OCI-M2 (cell line): ENCODE measurements around the gene AP1AR.
"Not testable (repeated sequence)": the region's sequence is repeated elsewhere in the genome, so short reads cannot be mapped to it uniquely, and the experiment has no call there.

Source experiments
- DNase-seq: peaks from one replicate; lab custom pipeline; 2025; ENCODE audit not compliant: unreplicated experiment; lab: John Stamatoyannopoulos, UW

The AP1AR gene, protein sequence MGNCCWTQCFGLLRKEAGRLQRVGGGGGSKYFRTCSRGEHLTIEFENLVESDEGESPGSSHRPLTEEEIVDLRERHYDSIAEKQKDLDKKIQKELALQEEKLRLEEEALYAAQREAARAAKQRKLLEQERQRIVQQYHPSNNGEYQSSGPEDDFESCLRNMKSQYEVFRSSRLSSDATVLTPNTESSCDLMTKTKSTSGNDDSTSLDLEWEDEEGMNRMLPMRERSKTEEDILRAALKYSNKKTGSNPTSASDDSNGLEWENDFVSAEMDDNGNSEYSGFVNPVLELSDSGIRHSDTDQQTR

DNA sequence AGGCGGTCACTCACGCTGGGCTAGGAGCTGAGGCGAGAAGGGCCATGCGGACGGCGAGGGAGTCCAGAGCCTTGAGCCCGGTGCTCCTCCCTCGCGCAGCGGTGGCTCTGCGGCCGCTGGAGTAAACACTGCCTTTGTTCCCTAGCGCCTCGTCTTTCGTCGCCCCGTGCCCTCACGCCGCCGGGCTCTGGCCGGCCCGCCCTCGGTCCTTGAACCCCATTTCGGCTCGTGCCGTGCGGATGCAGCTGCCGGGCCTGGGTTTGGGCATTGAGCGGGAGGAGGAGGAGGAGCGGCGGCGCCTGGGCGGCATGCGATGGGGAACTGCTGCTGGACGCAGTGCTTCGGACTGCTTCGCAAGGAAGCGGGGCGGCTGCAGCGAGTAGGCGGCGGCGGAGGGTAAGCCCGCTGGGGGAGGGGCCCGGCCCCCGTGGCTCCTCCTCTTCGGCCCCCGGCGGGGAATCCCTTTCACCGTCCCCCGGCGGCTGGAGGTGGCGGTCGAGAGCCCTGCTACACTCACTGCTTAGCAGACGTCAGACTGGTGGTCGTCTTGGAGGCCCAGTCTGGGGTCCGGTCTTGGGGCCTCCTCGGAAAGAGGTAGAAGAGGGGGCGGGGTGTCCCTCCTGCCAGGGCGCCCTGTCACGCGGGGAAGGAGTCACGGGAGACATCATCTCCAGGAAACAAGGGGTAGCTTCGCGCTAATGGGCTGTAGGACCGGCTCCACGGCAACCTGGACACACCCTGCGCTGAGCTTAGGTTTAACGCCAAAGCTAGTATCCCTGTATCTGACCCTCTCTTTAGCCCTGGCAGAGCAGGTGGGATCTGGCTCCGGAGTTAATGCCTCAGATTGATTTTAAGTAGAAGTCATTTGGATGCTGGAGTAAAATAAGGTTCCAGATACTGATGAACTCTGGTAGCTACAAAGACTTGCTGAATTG, at the start of gene AP1AR:
AP1AR (plus strand) TSS at position 9 of the 935 bp plus-strand sequence; CDS start at position 314, 305 bp downstream.
- no peak for DNase-seq

DNA sequence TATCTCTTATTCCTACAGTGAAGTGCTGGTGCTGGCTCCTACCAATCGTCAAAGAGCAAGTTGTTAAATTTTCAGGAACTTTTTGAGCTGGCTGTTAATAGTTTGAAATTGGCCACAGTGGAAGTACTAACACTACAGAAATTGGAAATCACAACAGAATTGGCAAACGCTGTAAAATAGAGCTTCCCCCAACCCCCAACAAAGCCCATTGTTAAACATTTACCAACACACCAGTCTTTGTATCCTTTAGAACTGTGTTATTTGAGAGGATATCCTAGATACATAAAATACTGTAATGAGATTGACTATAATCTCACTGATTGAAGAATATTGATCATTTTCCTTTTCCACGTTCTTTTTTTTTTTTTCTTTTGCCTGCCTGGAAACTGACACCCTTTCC, 49.0 kb upstream of the AP1AR start:
- DNase-seq = no peak

DNA sequence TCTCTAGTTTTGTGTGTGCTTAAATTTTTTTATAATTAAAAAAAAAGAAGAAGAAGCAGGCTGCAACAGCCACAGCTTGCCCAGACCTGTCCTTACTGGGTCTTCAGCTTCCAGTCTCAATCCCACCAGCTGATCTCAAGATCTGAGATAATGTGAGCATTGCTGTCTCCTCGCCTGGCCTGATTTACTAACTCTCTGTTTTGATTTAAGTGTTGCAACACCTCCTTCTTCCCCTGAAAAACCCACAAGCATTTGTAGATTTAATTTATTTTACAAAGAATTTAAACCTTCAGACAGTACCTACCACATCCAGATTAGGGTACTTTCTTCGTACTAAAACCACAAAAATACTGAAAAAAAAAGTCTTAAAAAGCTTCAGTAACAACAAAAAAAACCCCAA, 48.3 kb upstream of the AP1AR start:
- DNase-seq = no peak

DNA sequence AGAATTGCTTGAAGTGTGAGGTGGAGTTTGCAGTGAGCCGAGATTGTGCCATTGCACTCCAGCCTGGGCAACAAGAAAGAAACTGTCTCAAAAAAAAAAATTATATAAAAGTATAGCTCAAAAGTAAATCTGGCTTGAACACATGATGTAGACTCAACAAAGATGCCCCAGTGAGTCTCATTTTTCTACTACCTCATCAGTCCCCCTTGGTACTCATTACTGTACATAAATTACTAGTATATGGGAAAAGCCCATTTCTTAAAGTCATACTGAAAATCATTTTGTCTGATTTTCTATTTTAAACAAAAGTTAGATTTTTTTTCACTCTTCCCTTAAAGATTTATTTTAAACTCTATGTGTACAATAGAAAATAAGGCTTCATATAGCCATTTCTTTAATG, 47.1 kb upstream of the AP1AR start:
- no peak for DNase-seq

DNA sequence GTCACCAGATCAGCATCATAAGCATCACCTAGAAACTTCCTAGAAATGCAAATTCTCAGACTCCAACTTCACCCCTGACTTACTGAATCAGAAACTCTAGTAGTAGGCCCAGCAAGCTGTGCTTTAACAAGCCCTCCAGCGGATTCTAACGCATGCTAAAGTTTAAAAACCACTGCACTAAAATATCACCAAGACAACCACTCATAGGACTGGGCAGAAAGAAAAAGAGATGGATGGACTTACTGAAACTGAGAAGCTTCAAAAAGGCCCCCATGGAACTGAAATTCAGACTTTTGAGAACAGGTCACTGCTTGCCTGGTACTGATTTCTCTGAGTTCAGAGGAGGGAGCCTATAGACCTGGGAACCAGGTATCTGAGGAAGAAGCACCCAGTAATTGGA, 46.3 kb upstream of the AP1AR start:
- DNase-seq = no peak

DNA sequence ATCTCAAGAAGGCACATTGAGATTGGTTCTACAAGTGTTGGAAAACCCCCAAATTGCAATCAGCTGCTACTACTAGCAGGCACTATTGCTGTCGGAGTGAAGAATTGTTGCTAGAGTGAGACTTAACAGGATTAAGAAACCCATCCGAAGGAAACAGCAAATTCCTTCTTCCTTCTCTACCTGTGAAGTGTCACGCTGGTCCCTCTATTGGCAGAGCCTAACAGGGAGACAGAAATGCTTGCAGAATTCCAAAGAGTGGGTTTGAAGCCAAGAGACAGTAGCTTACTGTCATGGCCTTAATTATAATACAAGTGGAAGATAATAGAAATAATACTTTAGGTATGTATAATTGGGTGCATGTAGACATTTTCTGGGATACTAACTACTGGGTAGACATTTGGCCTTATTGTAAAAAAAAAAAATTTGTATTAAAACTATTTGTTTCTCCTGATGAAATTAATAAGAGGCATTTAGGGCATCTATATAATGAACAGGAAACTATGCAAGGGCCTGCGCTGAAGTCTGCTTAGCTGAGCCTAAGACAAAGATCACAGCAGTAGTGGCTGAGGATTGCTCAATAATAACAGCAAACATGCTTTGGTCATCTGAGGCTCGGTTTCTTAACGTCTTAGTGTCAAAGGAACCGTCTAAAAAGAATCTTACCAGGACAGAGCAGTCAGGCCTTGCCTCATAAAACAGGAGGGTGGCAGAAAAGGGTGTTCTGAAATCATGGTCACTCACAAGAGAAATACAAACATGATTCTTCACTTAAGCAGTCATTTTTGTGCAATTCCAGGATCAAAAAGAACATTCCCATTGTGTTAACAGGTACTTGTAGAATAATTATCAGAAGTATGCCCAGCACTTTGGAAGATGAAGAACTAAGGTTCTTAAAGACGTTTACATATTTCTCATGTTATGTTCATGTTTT, 45.6 kb upstream of the AP1AR start:
- DNase-seq = no peak

DNA sequence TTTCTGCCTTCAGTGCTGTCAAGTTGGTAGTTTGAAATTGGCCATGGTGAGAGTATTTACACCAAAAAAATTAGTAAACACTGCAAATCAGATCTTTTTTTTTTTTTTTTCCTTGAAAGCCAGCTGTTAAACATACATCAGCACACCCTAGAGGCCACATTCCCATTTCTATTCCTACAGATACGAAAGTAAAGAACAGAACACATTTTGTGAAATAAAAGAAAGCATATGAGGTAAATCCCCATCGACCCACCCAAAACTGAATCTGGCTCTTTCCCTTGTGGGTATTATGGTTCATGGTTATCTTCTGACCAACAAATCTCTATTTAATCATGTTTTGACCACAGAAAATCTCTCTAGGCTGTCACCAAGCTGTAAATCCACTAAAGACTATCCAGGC, 41.8 kb upstream of the AP1AR start:
- no peak for DNase-seq

DNA sequence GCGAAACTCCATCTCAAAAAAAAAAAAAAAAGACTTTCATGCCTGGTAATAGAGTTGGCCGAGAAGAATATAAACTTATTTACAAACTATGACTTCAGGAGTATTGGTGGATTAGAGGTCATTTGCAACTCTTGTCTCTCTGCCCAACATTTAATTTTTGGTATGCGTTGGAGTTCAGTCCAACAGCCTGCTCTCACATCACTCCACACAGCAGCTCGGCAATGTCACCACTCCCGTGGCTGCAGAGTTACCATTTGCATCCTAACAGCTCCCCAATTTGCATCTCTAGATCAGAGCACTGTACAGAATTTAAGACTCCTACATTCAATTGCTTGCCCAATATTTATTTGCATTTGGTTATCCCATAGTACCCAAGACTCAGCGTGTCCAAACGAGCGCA, 40.9 kb upstream of the AP1AR start:
- DNase-seq = no peak

DNA sequence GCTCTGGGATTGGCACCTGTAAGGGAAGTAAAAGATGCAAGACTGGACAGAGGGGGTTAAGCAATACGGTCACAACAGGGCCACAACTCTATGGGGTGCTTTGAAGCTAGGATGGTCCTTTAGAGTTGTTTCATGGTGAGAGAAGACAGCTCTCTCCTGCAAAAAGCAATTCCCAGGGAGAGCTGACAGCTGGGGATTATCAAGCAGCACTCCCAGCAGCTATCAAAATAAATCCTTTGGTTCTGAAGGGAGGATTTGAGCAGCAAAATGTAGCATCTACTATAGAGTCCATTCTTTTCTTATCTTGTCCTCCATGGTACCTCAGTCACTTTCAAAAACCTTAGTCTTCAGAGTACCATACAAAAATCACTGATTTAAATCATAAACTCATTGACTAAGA, 35.1 kb upstream of the AP1AR start:
- no peak for DNase-seq

DNA sequence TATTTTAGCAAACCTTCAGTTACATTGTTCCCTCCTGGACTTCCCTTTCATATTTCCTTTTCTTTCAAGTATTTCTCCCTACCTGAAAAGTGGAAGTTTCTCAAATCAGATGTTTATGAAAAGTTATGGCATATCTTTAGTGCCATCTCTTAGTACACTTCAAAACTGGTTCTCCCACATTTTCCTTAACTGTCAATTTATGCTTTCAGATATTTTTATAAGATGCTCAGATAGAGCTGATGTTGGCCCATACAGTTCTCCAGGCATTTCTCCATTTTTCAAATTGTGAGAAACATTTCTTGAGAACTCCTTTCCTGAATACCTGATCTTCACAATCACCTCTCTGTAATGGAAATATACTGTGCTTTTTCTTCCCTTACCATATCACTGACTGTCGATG, 32.5 kb upstream of the AP1AR start:
- no peak for DNase-seq

DNA sequence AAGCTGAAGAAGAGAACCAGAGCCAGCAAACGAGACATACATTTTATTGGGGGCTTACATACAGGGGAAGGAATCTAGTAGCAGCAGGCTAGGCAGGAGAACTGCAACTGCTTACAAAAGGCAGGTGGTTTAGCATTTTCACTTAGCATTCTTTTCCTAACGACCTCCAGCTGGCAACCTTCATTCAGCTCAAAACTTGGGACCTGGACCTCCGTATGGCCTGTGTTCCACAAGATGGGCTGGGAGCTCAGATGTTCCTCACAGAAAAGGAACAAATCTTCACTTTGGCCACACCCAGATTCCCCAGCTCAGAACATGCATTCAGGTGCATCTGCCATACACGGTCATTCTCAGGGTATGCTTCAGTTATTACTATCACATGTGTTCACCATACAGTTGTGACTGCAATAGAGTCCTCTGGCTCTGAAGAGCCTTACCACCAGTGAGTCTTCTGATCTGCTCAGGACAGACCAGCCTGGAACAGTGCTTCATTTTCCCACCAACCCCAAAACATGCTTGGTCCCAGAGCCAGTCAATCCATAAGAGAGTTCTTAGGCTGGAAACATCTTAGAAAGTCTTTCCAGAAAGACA, 29.6 kb upstream of the AP1AR start:
- DNase-seq = no peak

DNA sequence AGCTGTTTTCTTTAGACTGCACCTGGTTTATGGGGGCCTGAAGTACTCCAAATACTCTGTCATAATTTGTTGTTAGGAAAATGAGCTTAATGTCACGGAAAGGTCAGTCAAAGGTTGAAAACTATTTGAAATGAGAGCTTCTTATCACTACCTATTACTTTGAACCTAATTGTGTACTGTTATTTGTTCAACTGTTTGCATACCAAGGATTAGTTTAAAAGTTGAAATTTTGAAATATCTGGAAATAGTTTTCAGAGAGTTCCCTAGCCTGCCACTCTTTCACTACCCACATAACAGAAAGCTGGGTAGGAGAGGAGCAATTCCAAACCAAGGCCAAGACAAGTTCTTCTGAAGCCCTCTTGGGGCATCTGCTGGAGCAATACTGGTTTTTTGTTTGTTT, 28.0 kb upstream of the AP1AR start:
- no peak for DNase-seq

DNA sequence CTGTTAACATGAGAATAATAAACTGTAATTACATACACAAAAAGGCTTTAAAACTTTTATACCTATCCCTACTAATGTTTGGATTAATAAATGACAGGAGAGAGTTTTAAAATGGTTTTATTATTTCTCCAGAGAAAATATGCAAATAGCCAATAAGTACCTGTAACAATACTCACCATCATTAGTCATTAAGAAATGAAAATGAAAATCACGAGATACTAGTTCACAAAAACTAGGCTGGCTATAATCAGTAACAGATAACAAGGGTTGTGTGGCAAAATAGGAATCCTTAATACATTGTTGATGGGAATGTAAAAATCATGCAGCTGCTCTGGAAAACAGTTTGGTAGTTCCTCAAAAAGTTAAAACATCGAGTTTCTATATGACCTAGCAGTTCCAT, 25.2 kb upstream of the AP1AR start:
- no peak for DNase-seq

DNA sequence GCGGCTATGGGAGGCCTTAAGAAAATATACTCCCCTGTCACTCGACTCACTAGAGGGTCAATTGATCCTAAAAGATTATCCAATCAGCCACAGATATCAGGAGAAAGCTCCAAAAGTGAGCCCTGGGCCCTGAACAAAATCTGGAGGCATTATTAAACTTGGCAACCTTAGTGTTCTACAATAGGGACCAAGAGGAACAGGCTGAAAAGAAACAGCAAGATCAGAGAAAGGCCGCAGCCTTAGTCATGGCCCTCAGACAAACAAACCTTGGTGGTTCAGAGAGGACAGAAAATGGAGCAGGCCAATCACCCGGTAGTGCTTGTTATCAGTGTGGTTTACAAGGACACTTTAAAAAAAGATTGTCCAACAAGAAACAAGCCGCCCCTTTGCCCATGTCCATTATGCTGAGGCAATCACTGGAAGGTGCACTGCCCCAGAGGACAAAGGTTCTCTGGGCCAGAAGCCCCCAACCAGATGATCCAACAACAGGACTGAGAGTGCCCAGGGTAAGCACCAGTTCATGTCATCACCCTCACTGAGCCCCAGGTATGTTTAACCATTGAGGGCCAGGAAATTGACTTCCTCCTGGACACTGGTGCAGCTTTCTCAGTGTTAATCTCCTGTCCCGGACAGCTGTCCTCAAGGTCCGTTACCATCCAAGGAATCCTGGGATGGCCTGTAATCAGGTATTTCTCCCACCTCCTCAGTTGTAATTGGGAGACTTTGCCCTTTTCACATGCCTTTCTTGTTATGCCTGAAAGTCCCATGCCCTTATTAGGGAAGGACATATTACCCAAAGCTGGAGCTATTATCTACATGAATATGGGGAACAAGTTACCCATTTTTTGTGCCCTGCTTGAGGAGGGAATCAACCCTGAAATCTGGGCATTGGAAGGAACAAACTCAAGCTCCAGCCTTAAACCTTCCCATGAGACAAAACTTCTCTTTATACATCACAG, 23.2 kb upstream of the AP1AR start:
- not testable (repeated sequence) for DNase-seq

DNA sequence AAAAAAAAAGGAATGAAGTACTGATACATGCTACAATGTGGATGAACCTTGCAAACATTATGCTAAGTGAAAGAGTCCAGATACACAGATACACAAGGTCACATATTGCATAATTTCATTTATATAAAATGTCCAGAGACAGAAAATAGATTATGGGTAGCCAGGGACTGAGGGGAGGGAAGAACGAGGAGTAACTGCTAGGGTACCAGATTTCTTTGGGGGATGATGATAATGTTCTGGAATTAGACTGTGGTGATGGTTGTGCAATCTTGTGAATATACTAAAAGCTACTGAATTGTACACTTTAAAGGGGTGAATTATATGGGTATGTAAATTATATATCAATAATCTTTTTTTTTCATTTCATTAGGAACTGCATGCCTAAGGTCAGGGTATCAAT, 20.8 kb upstream of the AP1AR start:
- no peak for DNase-seq

DNA sequence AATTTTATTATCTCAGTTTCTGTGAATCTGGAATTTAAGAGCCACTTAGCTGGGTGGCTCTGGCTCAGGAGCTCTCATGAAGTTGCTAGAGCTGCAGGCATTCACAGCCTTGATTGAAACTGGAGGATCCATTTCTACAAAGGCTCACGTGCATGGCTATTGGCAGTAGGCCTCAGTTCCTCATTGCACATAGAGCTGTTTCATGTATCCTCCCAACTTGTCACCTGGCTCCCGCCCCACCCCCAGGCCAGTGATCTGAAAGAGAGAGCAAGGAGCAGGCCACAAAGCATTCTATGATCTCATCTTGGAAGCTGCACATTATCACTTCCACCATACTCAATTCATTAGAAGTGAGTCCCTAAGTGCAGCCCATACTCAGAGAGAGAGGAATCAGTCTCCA, 18.5 kb upstream of the AP1AR start:
- no peak for DNase-seq

DNA sequence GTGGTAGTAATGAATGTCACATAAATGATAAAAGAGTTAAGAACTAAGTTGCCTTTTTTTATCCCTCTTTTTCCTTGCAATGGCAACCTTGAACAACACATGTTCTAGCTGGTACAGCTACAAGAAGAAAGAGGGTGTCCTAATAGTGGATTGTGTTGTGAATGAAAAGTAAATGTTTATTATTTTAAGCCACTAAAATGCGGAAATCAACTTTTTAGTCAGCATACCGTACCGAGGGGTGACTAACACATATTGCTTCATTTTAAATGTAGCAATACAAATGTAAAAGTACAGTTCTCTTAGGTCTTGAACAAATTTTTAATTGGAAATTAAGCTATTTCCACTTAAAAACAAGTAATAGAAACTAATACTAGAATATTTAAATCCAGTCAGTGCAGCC, 17.7 kb upstream of the AP1AR start:
- DNase-seq = no peak

DNA sequence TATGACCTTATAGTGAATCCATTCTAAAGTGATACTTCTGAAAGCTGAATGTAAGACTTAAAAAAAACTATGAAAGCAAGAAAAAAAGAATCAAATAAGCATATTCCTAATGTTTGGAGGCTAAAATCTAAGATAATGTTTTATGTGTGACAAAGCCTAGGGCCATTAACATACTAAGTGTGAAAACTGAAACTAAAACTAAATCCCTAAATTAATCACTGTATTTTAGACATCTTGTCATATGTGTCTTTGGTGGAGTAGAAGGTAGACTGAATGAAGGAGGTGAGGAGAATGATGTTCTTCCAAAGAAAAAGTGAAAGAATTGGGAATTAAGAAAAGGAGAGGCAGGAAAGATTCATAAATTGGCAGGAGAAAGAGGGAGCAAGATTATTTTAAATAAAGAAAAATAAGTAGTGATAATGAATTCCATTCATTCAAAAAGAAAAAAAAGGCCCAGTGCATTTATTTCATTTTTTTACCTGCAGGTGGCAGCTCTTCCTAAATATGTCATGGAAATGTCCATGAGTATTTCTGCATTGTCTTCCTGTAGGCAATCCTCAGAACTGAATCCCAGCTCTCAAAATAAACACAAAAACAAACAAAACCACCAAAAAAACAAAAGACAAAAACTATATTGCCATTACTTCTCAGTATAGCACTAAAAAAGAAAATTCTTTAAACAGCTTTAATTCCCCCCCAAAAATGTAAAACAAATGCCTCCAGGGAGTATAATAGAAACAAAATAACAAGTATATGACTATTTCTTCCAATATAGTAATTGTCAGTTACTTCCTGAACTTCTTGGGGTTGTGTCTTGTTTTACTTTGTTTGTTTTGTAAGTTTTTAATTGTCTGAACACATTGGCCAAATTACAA, 17.0 kb upstream of the AP1AR start:
- DNase-seq = peak; percentile 10

DNA sequence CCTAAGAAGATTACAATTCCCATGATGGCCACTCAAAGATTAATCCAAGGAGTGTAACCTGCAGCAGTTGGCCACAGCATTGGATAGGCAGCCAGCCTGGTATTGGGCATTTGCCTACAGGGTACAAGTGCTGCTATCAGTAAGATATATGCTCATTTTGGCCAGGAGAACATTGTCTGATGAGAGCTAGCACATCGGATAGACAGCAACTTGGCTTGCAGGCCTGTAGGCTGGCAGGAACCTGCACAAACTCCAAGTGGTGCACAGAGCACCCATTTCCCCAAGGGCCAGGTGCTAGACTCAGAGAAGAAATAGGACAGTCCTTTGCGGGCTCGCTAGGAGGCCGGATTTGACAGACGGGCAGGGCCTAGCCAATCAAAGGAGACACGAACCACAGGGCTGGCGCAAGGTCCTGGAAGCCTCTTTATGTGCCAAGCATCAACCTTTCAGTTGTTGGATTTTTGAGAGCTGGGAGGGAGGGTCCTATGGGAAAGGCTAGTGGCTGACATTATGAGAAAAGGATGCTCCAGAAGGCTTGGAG, 11.7 kb upstream of the AP1AR start:
- DNase-seq = no peak
